ENCODE results near the gene ROR2. TPM values are rescaled to one million over a fixed set of nuclear protein-coding genes. Genes with fewer than 3 reads are reported as not detected.

Gene ROR2
- total RNA-seq, 1 experiment from 2014 or later: 5.9 TPM

- no TSS peak for BruUV-seq (replicated peaks)
- CTCF ChIA-PET: no interaction called here
- no peaks in the 10 kb centered on the region for H3K27me3 ChIP-seq (ENCODE audit: control insufficient read depth, insufficient read depth, low read length)
These were observed 105.2 kb downstream of the ROR2 start for GRCh38 chr9:91844701-91845291.

DNA sequence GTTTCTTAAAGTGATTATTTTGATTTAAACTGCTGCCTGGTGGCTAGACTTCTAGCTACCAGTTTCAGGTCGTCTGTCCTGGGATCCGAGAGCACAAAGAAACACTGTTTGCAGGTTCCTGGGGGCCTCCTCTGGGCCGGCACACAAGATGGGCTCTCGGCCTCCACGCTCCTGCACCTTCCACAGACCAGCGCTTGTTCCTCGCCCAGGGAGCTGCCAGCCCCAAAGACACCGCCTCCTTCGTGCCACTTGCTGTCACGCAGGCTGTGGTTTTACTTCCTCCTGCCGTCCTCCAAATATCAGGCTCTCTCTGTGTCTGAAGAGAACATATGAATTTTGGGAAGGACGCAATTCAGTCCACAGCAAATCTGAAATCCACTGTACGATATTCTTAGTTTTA, 105.8 kb downstream of the ROR2 start:
- DNase-seq (ENCODE audit: low read depth, low spot score) (no peak), ATAC-seq (no peak)
- POLR2A ChIA-PET: no interaction called here
- in situ Hi-C loops (cut with HindIII; ENCODE audit: low pct_unique_long_range_greater_than_20kb, low sequenced_read_pairs): no loop called here
- TF ChIP-seq CTCF (IDR thresholded peaks at IDR 0.05) (no peak), TCF7L2 (IDR thresholded peaks at IDR 0.05; ENCODE audit: low read depth, low read length) (no peak), POLR2AphosphoS5 (IDR thresholded peaks at IDR 0.05; ENCODE audit: low read depth, low read length) (no peak), SIN3A (IDR thresholded peaks at IDR 0.05; ENCODE audit: borderline replicate concordance, insufficient read depth, low read depth, low read length) (no peak)
- TF ChIP-seq, protein P1, sequence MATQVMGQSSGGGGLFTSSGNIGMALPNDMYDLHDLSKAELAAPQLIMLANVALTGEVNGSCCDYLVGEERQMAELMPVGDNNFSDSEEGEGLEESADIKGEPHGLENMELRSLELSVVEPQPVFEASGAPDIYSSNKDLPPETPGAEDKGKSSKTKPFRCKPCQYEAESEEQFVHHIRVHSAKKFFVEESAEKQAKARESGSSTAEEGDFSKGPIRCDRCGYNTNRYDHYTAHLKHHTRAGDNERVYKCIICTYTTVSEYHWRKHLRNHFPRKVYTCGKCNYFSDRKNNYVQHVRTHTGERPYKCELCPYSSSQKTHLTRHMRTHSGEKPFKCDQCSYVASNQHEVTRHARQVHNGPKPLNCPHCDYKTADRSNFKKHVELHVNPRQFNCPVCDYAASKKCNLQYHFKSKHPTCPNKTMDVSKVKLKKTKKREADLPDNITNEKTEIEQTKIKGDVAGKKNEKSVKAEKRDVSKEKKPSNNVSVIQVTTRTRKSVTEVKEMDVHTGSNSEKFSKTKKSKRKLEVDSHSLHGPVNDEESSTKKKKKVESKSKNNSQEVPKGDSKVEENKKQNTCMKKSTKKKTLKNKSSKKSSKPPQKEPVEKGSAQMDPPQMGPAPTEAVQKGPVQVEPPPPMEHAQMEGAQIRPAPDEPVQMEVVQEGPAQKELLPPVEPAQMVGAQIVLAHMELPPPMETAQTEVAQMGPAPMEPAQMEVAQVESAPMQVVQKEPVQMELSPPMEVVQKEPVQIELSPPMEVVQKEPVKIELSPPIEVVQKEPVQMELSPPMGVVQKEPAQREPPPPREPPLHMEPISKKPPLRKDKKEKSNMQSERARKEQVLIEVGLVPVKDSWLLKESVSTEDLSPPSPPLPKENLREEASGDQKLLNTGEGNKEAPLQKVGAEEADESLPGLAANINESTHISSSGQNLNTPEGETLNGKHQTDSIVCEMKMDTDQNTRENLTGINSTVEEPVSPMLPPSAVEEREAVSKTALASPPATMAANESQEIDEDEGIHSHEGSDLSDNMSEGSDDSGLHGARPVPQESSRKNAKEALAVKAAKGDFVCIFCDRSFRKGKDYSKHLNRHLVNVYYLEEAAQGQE (IDR thresholded peaks at IDR 0.05; ENCODE audit: insufficient read depth in 1 of 2, low read depth in 2 of 2, low read length in 1 of 2): no peak
- H3K9me3 ChIP-seq (ENCODE audit: control insufficient read depth, insufficient read depth, low read depth, low read length): no peaks in the 10 kb centered on the region
- no peak overlapping the region for H3K4me3 ChIP-seq (ENCODE audit: low read depth in 2 of 2, low read length in 2 of 2)
- no TSS peak for BruUV-seq (replicated peaks)
- H3K27me3 ChIP-seq (ENCODE audit: control insufficient read depth, insufficient read depth, low read length): no peaks in the 10 kb centered on the region
- no peak overlapping the region for H3K27ac ChIP-seq (ENCODE audit: low read length)
- no peaks in the 10 kb centered on the region for H3K36me3 ChIP-seq (ENCODE audit: control insufficient read depth, insufficient read depth, low read length)
- intact Hi-C loops (cut with micrococcal nuclease; ENCODE audit: unreplicated experiment): no loop called here
- H3K4me1 ChIP-seq (ENCODE audit: control insufficient read depth, insufficient read depth, low read length): no peaks in the 10 kb centered on the region
- CTCF ChIA-PET: no interaction called here

More at GRCh38 chr9:91844701-91845291, 105.2 kb downstream of the ROR2 start:
- H3K9me3 ChIP-seq (ENCODE audit: control insufficient read depth, insufficient read depth, low read depth, low read length): no peaks in the 10 kb centered on the region
- no peaks in the 10 kb centered on the region for H3K36me3 ChIP-seq (ENCODE audit: control insufficient read depth, insufficient read depth, low read length)
- H3K4me1 ChIP-seq (ENCODE audit: control insufficient read depth, insufficient read depth, low read length): no peaks in the 10 kb centered on the region
- no peak overlapping the region for H3K27ac ChIP-seq (ENCODE audit: low read length)
- intact Hi-C loops (cut with micrococcal nuclease; ENCODE audit: unreplicated experiment): no loop called here
- DNase-seq (ENCODE audit: low read depth, low spot score) (no peak), ATAC-seq (no peak)
- TF ChIP-seq, protein P1 (IDR thresholded peaks at IDR 0.05; ENCODE audit: insufficient read depth in 1 of 2, low read depth in 2 of 2, low read length in 1 of 2): no peak
- no peak for TF ChIP-seq POLR2AphosphoS5 (IDR thresholded peaks at IDR 0.05; ENCODE audit: low read depth, low read length)
- no peak for TF ChIP-seq CTCF (IDR thresholded peaks at IDR 0.05)
- TF ChIP-seq SIN3A (IDR thresholded peaks at IDR 0.05; ENCODE audit: borderline replicate concordance, insufficient read depth, low read depth, low read length): no peak
- TF ChIP-seq TCF7L2 (IDR thresholded peaks at IDR 0.05; ENCODE audit: low read depth, low read length): no peak
- in situ Hi-C loops (cut with HindIII; ENCODE audit: low pct_unique_long_range_greater_than_20kb, low sequenced_read_pairs): no loop called here
- POLR2A ChIA-PET: no interaction called here
- H3K4me3 ChIP-seq (ENCODE audit: low read depth in 2 of 2, low read length in 2 of 2): no peak overlapping the region

All from Panc1 (cell line).